Tibial nerve (tissue), 4 donors: ENCODE data around the gene CYP1B1. TPM values are rescaled to one million over a fixed set of nuclear protein-coding genes. Genes with fewer than 3 reads are reported as not detected.

Experiments used
- DNase-seq, 2 donors: peaks; one replicate each; pipeline ENCODE4 v3.0.0-alpha.2; 2019; ENCODE audit warnings: low spot score in 2 of 2
- H3K27ac ChIP-seq, 4 donors: fragments of 200-600 bp; sonication (generic) in 3 of 4; one replicate each; pipeline ENCODE4 v1.5.1; 2017 to 2019; ENCODE audit warnings: mild to moderate bottlenecking in 1 of 4
- H3K27me3 ChIP-seq, 2 donors: fragments of 200-600 bp; sonication (generic) in 1 of 2; one replicate each; pipeline versions ENCODE4 v1.5.1 to v1.6.0; 2017 to 2019
- H3K36me3 ChIP-seq, 3 donors: fragments of 200-600 bp; sonication (generic); one replicate each; pipeline ENCODE4 v1.5.1; 2018 to 2019
- H3K4me1 ChIP-seq, 4 donors: fragments of 200-600 bp; sonication (generic) in 3 of 4; one replicate each; pipeline ENCODE4 v1.5.1; 2017 to 2019
- H3K4me3 ChIP-seq, 4 donors: fragments of 200-600 bp; sonication (generic) in 3 of 4; one replicate each; pipeline ENCODE4 v1.5.1; 2017 to 2019; ENCODE audit warnings: mild to moderate bottlenecking in 1 of 4, moderate library complexity in 1 of 4
- H3K9me3 ChIP-seq, 4 donors: fragments of 200-600 bp; sonication (generic) in 3 of 4; one replicate each; pipeline ENCODE4 v1.5.1; 2017 to 2019
- EP300 ChIP-seq, 2 donors: sonication (generic); formaldehyde crosslinking; IDR thresholded peaks; one replicate each; pipeline ENCODE4 v1.6.1; 2017; ENCODE audit warnings: antibody characterized with exemption in 2 of 2, mild to moderate bottlenecking in 1 of 2
- POLR2A ChIP-seq, 2 donors: fragments of 450-650 bp; IDR thresholded peaks; one replicate each; pipeline ENCODE4 v1.6.1; 2017; ENCODE audit warnings: antibody characterized with exemption in 2 of 2, mild to moderate bottlenecking in 2 of 2, moderate library complexity in 2 of 2
- WGBS, 2 donors: methylation state at CpG; one replicate each; pipeline ENCODE4 v1.1.5; 2018; 5-methylcytosine and 5-hydroxymethylcytosine counted together
- total RNA-seq, 4 donors: library from RNA; depleted of rRNA; stranded (reverse); fragments of >200 nt; gene quantifications; one replicate each; pipeline ENCODE4 v1.1.0, GENCODE V29; 2016
- TF ChIP-seq, protein P1 (sequence below), 5 experiments: fragments of 200-600 bp in 3 of 5; fragments of 450-650 bp in 2 of 5; sonication (generic) in 3 of 5; IDR thresholded peaks; one replicate each; pipeline ENCODE4 v1.5.1; 2016 to 2019; ENCODE audit warnings: antibody characterized with exemption in 5 of 5, mild to moderate bottlenecking in 3 of 5, moderate library complexity in 2 of 5

CYP1B1 gene
- total RNA-seq, 4 donors from 2014 or later = 170 to 321 (median 212) TPM

GRCh38 chr2:38017836-38018235, 58.1 kb downstream of the CYP1B1 start:
- H3K9me3 ChIP-seq = no peaks in the 10 kb centered on the region
- DNase-seq = no peak
- no peaks in the 10 kb centered on the region for H3K4me1 ChIP-seq
- H3K27me3 ChIP-seq = no peaks in the 10 kb centered on the region
- peaks cover 0 to 10% (median 0%) of the 10 kb centered on the region in 3 donors for H3K36me3 ChIP-seq
- 91% methylated on average over 7 of the region's 7 CpGs for WGBS, 2 donors
- TF ChIP-seq, protein P1, sequence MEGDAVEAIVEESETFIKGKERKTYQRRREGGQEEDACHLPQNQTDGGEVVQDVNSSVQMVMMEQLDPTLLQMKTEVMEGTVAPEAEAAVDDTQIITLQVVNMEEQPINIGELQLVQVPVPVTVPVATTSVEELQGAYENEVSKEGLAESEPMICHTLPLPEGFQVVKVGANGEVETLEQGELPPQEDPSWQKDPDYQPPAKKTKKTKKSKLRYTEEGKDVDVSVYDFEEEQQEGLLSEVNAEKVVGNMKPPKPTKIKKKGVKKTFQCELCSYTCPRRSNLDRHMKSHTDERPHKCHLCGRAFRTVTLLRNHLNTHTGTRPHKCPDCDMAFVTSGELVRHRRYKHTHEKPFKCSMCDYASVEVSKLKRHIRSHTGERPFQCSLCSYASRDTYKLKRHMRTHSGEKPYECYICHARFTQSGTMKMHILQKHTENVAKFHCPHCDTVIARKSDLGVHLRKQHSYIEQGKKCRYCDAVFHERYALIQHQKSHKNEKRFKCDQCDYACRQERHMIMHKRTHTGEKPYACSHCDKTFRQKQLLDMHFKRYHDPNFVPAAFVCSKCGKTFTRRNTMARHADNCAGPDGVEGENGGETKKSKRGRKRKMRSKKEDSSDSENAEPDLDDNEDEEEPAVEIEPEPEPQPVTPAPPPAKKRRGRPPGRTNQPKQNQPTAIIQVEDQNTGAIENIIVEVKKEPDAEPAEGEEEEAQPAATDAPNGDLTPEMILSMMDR (IDR thresholded peaks at IDR 0.05) = no peak
- TF ChIP-seq EP300 (IDR thresholded peaks at IDR 0.05) (no peak), POLR2A (IDR thresholded peaks at IDR 0.05) (no peak)
- H3K4me3 ChIP-seq = no peak overlapping the region
- no peak overlapping the region for H3K27ac ChIP-seq

Other genes with a start within 250 kb of the CYP1B1 start
- 10 to 100 TPM in 3 of 4 donors, 1 to 10 TPM in 1; 9.6 to 14.4 (median 12.0) TPM for gene RMDN2, start 150.9 kb downstream of the CYP1B1 start, total RNA-seq